22Rv1 (cell line): ENCODE results near the gene VPS37B.

Experiments used
- ZFX ChIP-seq: fragments of 450-650 bp; IDR thresholded peaks from 2 replicates; pipeline ENCODE4 v1.6.1; 2017; ENCODE audit warnings: antibody characterized with exemption, borderline replicate concordance
- TF ChIP-seq, protein P1 (sequence below): fragments of 450-650 bp; IDR thresholded peaks from 2 replicates; pipeline ENCODE4 v1.5.1; 2017; ENCODE audit warnings: mild to moderate bottlenecking

DNA sequence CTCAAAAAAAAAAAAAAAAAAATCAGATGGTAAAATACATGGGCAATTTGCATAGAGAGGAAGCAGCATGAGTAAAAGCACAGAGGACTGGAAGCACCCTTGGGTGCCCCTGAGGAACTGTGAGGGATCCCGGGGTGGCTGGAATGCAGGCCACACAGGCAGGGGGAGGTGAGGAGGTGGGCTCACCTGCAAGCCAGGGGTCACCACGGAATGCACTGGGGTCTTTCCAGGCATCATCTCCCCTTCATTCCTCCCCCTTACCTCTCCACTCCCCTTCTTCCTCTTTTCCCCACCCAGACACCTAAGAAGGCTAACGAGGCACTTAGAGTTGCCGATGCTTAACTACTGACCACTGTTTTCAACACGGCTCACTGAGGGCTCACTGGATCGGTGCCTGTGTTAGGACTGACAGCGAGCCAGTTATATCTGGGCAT, 75.1 kb downstream of the VPS37B start:
- TF ChIP-seq, protein P1, sequence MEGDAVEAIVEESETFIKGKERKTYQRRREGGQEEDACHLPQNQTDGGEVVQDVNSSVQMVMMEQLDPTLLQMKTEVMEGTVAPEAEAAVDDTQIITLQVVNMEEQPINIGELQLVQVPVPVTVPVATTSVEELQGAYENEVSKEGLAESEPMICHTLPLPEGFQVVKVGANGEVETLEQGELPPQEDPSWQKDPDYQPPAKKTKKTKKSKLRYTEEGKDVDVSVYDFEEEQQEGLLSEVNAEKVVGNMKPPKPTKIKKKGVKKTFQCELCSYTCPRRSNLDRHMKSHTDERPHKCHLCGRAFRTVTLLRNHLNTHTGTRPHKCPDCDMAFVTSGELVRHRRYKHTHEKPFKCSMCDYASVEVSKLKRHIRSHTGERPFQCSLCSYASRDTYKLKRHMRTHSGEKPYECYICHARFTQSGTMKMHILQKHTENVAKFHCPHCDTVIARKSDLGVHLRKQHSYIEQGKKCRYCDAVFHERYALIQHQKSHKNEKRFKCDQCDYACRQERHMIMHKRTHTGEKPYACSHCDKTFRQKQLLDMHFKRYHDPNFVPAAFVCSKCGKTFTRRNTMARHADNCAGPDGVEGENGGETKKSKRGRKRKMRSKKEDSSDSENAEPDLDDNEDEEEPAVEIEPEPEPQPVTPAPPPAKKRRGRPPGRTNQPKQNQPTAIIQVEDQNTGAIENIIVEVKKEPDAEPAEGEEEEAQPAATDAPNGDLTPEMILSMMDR: no peak
- no peak for TF ChIP-seq ZFX
